Measurements from ENCODE around the gene RNF17.
"Not testable (repeated sequence)": the region's sequence is repeated elsewhere in the genome, so short reads cannot be mapped to it uniquely, and the experiment has no call there.

The RNF17 gene

DNA sequence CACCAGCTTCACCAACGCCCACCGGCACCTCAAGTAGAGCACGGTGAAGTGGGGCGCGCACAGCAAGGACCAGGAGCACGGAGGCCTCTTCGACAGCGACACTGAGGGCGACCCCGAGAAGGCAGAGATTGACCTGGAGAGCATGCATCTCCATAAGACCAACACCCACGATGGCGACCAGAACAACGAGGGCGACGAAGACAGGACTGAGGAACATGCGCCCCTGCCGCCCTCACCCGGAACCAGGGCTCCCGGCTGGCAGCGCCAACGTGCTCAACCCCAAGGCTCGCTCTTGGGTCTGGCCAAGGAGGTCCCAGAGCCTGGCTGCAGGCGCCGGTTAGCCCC lies 18.5 kb upstream of the RNF17 start:
- DNase-seq (ENCODE audit: low spot score), result no peak

DNA sequence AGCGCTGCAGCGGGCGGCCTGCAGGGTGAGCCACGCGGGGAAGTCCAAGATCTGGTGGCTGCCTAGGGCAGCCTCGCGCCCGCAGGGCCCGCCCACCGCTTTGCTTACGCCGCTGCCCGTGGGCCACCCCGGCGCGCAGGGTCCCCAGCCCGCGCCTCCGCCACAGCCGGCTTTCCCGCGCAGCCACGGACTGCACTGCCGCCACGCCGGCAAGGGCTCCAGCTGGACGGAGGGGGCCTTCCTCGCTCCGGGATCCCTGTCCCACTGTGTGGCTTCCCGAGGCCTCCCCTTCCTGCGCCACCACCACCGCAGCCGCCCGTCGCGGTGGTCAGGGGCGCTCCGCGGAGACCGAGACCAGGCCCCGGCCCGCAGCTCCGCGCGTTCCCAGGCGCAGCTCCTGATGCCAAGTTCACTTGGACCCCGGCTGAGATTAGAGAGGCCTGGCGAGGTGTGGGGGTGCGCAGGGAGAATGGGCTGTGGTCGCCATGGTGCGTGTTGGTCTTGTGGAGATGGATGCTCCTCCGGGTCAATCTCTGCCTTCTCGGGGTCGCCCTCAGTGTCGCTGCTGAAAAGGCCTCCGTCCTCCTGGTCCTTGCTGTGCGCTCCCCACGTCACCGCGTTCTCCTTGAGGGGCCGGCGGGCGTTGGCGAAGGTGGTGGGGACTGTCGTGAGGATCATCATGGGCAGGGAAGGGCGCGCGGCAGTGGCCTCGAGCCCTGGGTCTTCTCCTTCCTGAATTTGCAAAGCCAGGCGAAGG lies 17.9 kb upstream of the RNF17 start:
- no peak for DNase-seq (ENCODE audit: low spot score)

GRCh38 chr13:24746618-24747247 lies 17.2 kb upstream of the RNF17 start:
- DNase-seq (ENCODE audit: low spot score), result no peak

- no peak for DNase-seq (ENCODE audit: low spot score)
Measured at GRCh38 chr13:24747248-24748060, 16.5 kb upstream of the RNF17 start.

DNA sequence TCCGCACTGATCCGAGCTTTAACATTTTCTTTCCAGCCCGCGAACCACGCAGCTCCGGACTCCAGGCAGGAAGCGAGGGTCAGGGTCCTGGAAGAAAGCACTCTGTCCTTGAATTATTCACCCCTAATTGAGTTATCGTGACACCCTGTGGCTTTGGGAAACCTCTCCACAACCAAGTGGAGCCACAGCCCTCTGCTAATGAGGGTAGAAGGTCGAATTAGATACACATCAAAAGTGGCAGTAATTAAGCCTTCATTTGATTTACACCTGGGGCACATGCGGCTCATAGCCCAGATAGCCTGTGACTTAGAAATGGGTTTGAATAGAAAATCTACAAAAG lies 15.9 kb upstream of the RNF17 start:
- DNase-seq (ENCODE audit: low spot score), result no peak

DNA sequence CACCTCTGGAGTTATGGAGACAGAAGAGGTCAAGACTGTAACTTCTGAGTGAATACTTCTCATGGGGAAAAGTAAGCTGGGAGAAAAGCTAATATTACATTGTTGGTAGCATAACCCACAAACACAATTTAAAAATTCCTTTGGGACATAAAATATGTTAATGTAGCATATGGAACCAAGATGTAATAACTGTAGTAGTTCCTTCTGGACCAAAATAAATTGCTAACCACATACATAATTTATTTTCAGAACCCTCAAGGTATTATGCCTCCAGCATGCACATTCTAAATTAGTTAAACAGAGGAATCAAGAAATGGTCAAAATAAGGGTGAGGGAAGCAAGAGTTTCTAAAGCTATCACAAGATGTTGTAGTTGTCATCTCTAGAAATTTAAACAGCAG lies 4.8 kb upstream of the RNF17 start:
- no peak for DNase-seq (ENCODE audit: low spot score)

GRCh38 chr13:24764276-24764630 lies 284 bp downstream of the RNF17 start:
- DNase-seq (ENCODE audit: low spot score), result no peak

DNA sequence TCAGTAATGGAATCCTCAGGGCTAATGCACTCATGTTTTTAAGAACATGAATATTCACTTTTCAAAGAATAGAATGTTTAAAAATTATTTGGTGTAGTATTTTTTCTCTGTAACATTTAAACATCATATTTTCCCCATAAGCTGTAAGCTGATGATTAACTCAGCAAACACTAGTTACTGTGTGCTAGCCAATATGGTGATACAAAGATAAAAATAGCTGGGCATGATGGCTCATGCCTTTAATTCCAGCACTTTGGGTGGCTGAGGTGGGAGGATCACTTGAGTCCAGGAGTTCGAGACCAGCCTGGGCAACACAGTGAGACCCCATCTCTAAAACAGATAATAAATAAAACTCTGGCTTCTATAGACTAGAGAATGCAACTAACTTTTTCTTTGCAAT lies 13.2 kb downstream of the RNF17 start:
- no peak for DNase-seq (ENCODE audit: low spot score)

DNA sequence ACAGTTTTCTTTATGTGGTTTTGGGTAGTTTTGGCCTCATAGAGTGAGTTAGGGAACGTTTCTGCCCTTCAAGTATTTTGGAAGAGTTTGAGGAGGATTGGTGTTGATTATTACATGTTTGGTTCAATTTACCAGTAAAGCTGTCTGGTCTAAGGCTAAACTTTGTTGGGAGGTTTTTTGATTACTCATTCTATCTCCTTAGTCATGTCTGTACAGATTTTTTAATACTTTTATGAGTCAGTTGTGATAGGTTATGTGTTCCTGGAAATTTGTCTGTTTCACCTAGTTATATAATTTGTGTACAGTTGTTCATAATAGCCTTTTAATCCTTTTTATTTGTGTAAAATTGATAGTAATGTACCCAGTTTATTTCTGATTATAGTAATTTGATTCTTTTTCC lies 20.4 kb downstream of the RNF17 start:
- no peak for DNase-seq (ENCODE audit: low spot score)

DNA sequence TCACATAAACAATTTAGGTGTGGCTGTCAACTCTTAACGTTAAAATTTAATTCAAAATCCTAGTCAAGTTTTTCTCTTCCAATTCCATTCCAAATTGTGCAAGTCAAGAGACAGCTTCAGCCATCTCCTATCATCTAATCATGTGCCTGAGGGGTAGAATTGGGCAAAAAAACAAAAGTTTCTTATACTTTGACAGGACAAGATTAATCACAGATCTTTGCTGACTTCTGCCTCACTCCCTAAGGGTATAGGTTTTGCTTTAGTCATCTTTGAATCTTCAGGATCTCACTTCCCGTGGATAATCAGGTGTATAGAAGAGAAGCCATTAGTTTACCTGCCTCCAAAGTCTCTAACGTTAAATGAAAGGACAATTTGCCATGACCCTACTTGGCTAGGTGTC lies 24.6 kb downstream of the RNF17 start:
- no peak for DNase-seq (ENCODE audit: low spot score)

GRCh38 chr13:24802074-24802473 lies 38.1 kb downstream of the RNF17 start:
- DNase-seq (ENCODE audit: low spot score), result no peak

GRCh38 chr13:24821207-24821606 lies 57.2 kb downstream of the RNF17 start:
- DNase-seq (ENCODE audit: low spot score), result no peak

- DNase-seq (ENCODE audit: low spot score), result no peak
Measured at GRCh38 chr13:24822640-24823039, 58.7 kb downstream of the RNF17 start.

GRCh38 chr13:24823122-24823710 lies 59.2 kb downstream of the RNF17 start:
- not testable (repeated sequence) for DNase-seq (ENCODE audit: low spot score)

- no peak for DNase-seq (ENCODE audit: low spot score)
Measured at GRCh38 chr13:24827799-24828198, 63.8 kb downstream of the RNF17 start.

DNA sequence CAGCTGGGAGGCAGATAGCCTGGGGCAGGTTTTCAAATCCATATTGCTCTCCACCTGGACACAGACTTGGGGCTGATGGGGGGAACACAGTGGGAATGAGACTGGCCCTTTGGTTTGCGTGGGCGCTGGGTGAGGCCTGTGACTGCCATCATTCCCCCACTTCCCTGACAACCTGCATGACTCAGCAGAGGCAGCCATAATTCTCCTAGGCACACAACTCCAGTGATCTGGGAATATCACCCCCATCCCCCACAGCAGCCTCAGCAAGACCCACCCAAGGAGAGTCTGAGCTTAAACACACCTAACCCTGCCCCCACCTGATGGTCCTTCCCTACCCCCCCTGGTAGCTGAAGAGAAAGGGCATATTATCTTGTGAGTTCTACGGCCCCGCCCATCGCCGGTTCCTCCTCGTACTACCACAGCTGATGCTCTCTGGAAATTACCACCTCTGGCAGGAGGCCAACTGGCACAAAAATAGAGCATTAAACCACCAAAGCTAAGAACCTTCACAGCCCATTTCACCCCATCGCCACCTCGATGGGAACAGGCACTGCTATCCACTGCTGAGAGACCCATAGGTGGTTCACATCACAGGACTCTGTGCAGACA lies 71.0 kb downstream of the RNF17 start:
- no peak for DNase-seq (ENCODE audit: low spot score)

DNA sequence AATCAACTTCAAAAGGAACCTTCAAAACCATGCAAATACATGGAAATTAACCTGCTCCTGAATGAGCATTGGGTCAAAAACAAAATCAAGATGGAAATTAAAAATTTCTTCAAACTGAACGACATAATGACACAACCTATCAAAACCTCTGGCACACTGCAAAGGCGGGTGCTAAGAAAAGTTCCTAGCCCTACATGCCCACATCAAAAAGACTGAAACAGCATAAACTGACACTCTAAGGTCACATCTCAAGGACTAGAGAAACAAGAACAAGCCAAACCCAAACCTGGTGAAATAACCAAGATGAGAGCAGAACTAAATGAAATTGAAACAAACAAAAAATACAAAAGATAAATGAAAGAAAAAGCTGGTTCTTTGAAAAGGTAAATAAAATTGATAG lies 73.6 kb downstream of the RNF17 start:
- not testable (repeated sequence) for DNase-seq (ENCODE audit: low spot score)

- DNase-seq (ENCODE audit: low spot score), result no peak
Measured at GRCh38 chr13:24842549-24843274, 78.7 kb downstream of the RNF17 start.

DNA sequence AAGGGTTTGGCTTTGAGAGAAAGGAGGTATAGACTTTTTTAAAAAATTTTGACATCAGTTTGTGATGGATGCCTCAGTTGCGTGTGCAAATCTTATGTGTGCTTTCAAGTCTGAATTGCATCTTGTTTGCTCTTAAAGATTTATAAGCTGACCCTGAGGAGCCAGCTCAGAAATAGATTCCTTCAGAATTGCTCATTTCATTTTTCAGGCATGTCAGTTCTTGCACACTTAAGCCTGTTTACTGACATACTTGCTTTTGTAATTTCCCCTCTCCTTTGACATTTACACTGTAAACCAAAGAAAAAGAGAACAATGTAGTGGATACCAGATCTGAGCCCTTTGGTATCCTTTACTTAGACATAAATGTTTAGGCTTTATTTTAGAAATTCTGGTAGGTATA lies 87.6 kb downstream of the RNF17 start:
- DNase-seq (ENCODE audit: low spot score), result no peak

GRCh38 chr13:24854311-24854710 lies 90.3 kb downstream of the RNF17 start:
- no peak for DNase-seq (ENCODE audit: low spot score)

- no peak for DNase-seq (ENCODE audit: low spot score)
Measured at GRCh38 chr13:24858953-24859352, 95.0 kb downstream of the RNF17 start.

DNA sequence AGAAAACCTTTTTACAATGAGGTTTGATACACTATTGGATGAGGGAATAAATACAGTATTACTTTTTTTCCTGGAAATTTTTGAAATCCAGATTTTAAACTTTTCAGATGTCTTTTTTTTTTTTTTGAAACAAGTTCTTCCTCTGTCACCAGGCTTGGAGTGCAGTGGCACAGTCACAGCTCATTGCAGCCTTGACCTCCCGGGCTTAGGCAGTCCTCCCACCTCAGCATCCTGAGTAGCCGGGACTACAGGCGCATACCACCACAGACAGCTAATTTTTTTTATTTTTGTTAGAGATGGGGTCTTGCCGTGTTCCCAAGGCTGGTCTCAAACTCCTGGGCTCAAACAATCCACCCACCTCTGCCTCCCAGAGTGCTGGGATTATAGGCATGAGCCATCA lies 96.8 kb downstream of the RNF17 start:
- no peak for DNase-seq (ENCODE audit: low spot score)
